Measurements from ENCODE around the gene KRTAP1-4. TPM values are rescaled to one million over a fixed set of nuclear protein-coding genes. Genes with fewer than 3 reads are reported as not detected.
A peak's percentile ranks its signal among the peaks of the same experiment; 100 is the strongest.
"Not testable (repeated sequence)": the region's sequence is repeated elsewhere in the genome, so short reads cannot be mapped to it uniquely, and the experiment has no call there.

The KRTAP1-4 gene
- total RNA-seq, 4 donors from 2014 or later, result not detected

GRCh38 chr17:41067281-41067680, 37.3 kb upstream of the KRTAP1-4 start:
- no peaks in the 10 kb centered on the region for H3K27me3 ChIP-seq
- DNase-seq (ENCODE audit: low spot score in 2 of 2), result no peak
- no peaks in the 10 kb centered on the region for H3K36me3 ChIP-seq
- no peaks in the 10 kb centered on the region for H3K4me1 ChIP-seq
- no peaks in the 10 kb centered on the region for H3K9me3 ChIP-seq
- H3K4me3 ChIP-seq, result no peak overlapping the region
- no peak overlapping the region for H3K27ac ChIP-seq
- TF ChIP-seq POLR2A (IDR thresholded peaks at IDR 0.05), result no peak
- TF ChIP-seq, protein P1, sequence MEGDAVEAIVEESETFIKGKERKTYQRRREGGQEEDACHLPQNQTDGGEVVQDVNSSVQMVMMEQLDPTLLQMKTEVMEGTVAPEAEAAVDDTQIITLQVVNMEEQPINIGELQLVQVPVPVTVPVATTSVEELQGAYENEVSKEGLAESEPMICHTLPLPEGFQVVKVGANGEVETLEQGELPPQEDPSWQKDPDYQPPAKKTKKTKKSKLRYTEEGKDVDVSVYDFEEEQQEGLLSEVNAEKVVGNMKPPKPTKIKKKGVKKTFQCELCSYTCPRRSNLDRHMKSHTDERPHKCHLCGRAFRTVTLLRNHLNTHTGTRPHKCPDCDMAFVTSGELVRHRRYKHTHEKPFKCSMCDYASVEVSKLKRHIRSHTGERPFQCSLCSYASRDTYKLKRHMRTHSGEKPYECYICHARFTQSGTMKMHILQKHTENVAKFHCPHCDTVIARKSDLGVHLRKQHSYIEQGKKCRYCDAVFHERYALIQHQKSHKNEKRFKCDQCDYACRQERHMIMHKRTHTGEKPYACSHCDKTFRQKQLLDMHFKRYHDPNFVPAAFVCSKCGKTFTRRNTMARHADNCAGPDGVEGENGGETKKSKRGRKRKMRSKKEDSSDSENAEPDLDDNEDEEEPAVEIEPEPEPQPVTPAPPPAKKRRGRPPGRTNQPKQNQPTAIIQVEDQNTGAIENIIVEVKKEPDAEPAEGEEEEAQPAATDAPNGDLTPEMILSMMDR (IDR thresholded peaks at IDR 0.05), result no peak

DNA sequence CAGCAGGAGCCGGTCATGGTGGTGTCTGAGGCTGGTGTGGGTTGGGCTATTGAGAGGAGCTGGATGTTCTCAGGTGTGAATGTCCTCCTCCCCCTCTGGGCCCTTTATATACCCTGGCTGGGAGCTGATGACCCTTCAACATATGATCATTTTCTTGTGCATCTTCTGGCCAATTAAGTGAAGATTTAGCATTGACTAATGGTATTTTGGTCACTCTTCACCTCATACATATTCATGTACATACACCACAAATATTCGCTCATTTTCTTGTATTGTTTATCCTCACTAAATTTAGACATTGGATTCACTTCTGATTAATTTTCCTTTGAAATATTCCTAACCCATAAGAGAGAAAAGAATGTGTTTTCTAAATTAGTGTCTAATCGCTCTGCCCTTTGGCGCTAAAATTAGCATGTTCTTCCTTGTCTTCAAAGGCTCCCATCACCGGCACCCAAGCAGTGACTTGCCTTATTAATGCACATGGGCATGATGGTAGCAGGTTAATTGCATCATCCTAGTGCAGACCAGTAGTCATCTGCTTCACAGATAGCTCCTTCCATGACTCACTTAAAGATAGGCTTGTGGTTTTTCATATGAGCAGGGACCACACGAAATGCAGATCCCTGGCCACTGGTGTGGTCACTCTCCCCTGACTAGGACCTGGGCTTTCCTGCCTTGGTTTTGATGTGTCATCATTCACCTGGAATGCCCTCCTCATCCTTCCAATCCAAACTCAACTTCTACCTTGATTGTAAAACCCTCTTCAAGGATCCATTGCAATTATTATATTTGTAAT, 36.0 kb upstream of the KRTAP1-4 start, which contains the start of gene KRTAP2-4:
TSS of gene KRTAP2-4 (minus strand) at position 51 of the 796 bp plus-strand sequence. CDS start at position 17, 34 bp downstream.
- TF ChIP-seq, protein P1 (IDR thresholded peaks at IDR 0.05), result no peak
- TF ChIP-seq EP300 (IDR thresholded peaks at IDR 0.05) (no peak), POLR2A (IDR thresholded peaks at IDR 0.05) (no peak)
- no peak within 1 kb of the TSS for H3K27ac ChIP-seq
- no peaks in the 10 kb centered on the region for H3K36me3 ChIP-seq
- no peak within 1 kb of the TSS for H3K4me3 ChIP-seq
- H3K9me3 ChIP-seq, result no peaks in the 10 kb centered on the region
- 90 to 95% methylated on average over 5 to 6 of the region's 6 CpGs for WGBS, 2 donors
- no peaks in the 10 kb centered on the region for H3K4me1 ChIP-seq
- H3K27me3 ChIP-seq, result no peaks in the 10 kb centered on the region
- DNase-seq (ENCODE audit: low spot score in 2 of 2), result no peak

GRCh38 chr17:41065016-41065689, 35.2 kb upstream of the KRTAP1-4 start:
- H3K9me3 ChIP-seq; DNase-seq (ENCODE audit: low spot score in 2 of 2); H3K4me3 ChIP-seq; H3K36me3 ChIP-seq; H3K27me3 ChIP-seq; H3K4me1 ChIP-seq; H3K27ac ChIP-seq: not testable (repeated sequence)
- WGBS, 2 donors, result 80 to 82% methylated on average over 7 of the region's 16 CpGs

DNA sequence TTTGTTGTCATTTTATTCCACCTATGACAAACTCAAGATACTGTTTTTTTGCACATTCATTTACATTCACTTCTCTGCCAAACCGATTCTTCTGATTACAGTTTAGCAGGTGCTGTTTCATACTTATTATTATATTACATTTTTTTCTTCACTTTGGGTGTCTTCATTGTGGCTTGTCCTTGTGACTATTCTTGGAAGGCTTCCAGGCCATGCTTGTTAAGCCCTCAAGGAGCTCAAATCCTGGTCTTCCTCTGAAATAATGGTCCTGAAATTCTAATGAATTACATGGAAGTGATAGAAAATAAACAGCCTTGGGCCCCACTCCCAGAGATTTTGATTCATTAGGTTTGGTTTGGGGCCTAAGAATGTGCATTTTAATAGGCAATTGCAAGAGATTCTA, 34.3 kb upstream of the KRTAP1-4 start:
- no peaks in the 10 kb centered on the region for H3K9me3 ChIP-seq
- H3K4me3 ChIP-seq, result no peak overlapping the region
- WGBS, 2 donors, result 85 to 88% methylated on average over 1 of the region's 1 CpG
- H3K27me3 ChIP-seq, result no peaks in the 10 kb centered on the region
- DNase-seq (ENCODE audit: low spot score in 2 of 2), result no peak
- TF ChIP-seq POLR2A (IDR thresholded peaks at IDR 0.05) (no peak), EP300 (IDR thresholded peaks at IDR 0.05) (no peak)
- H3K36me3 ChIP-seq, result no peaks in the 10 kb centered on the region
- no peak overlapping the region for H3K27ac ChIP-seq
- H3K4me1 ChIP-seq, result peaks cover 0 to 13% (median 0%) of the 10 kb centered on the region in 4 donors

GRCh38 chr17:41063449-41063848, 33.5 kb upstream of the KRTAP1-4 start:
- Histone ChIP-seq H3K27me3 (no peaks in the 10 kb centered on the region), H3K9me3 (no peaks in the 10 kb centered on the region), H3K4me3 (no peak overlapping the region), H3K27ac (no peak overlapping the region), H3K4me1 (peaks cover 0 to 15% (median 0%) of the 10 kb centered on the region in 4 donors), H3K36me3 (no peaks in the 10 kb centered on the region)
- no peak for TF ChIP-seq POLR2A (IDR thresholded peaks at IDR 0.05)
- TF ChIP-seq EP300 (IDR thresholded peaks at IDR 0.05), result no peak
- TF ChIP-seq, protein P1 (IDR thresholded peaks at IDR 0.05), result no peak
- no peak for DNase-seq (ENCODE audit: low spot score in 2 of 2)
- WGBS, 2 donors, result 71 to 78% methylated on average over 4 of the region's 4 CpGs

GRCh38 chr17:41061964-41062363, 32.0 kb upstream of the KRTAP1-4 start:
- no peak for TF ChIP-seq POLR2A (IDR thresholded peaks at IDR 0.05)
- TF ChIP-seq, protein P1 (IDR thresholded peaks at IDR 0.05), result no peak
- TF ChIP-seq EP300 (IDR thresholded peaks at IDR 0.05), result no peak
- Histone ChIP-seq H3K4me1 (peaks cover 0 to 15% (median 0%) of the 10 kb centered on the region in 4 donors), H3K4me3 (no peak overlapping the region), H3K27ac (peak overlapping the region in 1 of 4 donors; percentile 36), H3K36me3 (no peaks in the 10 kb centered on the region), H3K27me3 (no peaks in the 10 kb centered on the region), H3K9me3 (peaks cover 0 to 4% (median 0%) of the 10 kb centered on the region in 4 donors)
- 62 to 66% methylated on average over 1 of the region's 1 CpG for WGBS, 2 donors
- DNase-seq (ENCODE audit: low spot score in 2 of 2), result no peak
